ENCODE measurements around the gene LAMTOR4. TPM values are rescaled to one million over a fixed set of nuclear protein-coding genes. Genes with fewer than 3 reads are reported as not detected.
"Not testable (repeated sequence)": the region's sequence is repeated elsewhere in the genome, so short reads cannot be mapped to it uniquely, and the experiment has no call there.

LAMTOR4 gene
- total RNA-seq, 2 donors from 2014 or later: 147 to 153 TPM

GRCh38 chr7:100173806-100174495 is 25.2 kb downstream of the LAMTOR4 start:
- DNase-seq (ENCODE audit: low spot score in 2 of 2) (no peak), ATAC-seq (no peak)
- Mint-ChIP-seq H3K27ac (no peak overlapping the region), H3K9me3 (no peaks in the 10 kb centered on the region), H3K36me3 (no peaks in the 10 kb centered on the region)

DNA sequence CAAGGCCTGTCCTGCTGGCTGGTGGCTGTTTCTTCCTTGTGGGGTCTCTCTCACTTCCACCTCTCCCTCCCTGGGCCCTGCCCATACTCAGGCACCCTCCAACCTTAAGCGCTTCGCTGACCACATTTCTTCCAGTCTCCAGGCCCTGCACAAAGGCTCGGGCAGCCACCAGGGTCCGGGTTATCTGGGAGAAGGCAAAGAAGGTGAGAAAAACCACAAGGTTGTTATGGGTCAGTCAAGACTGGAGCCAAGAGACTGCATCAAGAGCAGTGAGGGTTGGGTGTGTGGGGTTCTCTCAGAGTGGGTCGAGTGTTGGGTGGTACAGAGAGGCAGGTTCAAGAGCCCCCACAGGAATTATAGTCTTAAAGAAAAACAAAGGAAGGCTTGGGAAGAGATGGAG is 25.9 kb downstream of the LAMTOR4 start:
- H3K27ac Mint-ChIP-seq: peak overlapping the region in 1 of 2 donors; percentile 20
- ATAC-seq (no peak), DNase-seq (ENCODE audit: low spot score in 2 of 2) (no peak)
- no peaks in the 10 kb centered on the region for H3K36me3 Mint-ChIP-seq
- no peaks in the 10 kb centered on the region for H3K9me3 Mint-ChIP-seq

GRCh38 chr7:100175296-100175935 is 26.7 kb downstream of the LAMTOR4 start:
- no peak for DNase-seq (ENCODE audit: low spot score in 2 of 2)
- H3K9me3 Mint-ChIP-seq: peaks cover 0 to 2% of the 10 kb centered on the region in 2 donors
- H3K36me3 Mint-ChIP-seq: peaks cover 0 to 4% of the 10 kb centered on the region in 2 donors
- ATAC-seq: no peak
- H3K27ac Mint-ChIP-seq: peak overlapping the region in 1 of 2 donors; percentile 20

DNA sequence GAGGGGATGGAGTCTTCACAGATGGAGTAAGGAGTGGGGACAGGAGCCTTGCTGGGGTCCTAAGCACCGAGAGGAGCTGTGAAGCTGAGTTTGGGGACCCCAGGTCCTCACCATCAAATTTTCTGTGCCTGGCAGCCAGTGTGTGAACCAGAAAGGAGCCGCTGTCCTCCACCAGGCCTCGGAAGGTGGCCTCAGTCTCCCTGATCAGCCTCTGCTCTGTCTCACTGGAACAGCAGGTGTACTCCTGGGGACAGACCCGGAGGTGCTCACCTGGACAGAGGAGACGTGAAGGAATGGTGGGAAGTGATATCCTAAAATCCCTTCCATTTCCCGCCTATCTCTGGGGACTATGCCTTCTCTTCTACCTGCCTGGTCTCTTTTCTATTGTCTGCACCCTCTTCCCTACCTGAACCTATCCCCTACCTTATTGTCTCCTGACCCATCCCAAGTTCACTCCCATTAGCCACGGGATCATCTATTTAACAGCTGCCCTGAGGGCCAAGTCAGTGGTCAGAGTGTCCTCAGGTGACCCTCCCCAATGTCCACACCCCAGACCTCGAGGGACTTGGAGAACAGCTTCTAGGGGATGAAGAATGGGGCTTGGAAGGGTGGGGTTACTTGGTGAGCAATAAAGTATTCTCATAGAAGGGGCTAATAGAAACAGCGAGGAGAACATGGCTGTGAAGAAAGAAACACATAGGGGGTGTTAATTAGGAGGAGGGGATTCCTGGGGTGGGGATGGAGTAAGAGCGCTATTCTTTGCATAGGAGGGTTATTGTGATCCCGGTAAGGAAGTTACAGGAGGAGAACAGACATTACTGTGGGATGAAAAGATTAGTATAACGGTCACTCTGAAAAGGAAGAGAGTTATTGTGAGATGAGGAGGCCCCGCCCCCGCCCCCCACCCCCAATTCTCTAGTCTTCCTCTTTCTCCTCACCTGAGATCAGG is 27.7 kb downstream of the LAMTOR4 start:
- Mint-ChIP-seq H3K36me3 (peaks cover 0 to 7% of the 10 kb centered on the region in 2 donors), H3K9me3 (peaks cover 0 to 4% of the 10 kb centered on the region in 2 donors), H3K27ac (peak overlapping the region in 1 of 2 donors; percentile 75)
- no peak for ATAC-seq
- no peak for DNase-seq (ENCODE audit: low spot score in 2 of 2)

DNA sequence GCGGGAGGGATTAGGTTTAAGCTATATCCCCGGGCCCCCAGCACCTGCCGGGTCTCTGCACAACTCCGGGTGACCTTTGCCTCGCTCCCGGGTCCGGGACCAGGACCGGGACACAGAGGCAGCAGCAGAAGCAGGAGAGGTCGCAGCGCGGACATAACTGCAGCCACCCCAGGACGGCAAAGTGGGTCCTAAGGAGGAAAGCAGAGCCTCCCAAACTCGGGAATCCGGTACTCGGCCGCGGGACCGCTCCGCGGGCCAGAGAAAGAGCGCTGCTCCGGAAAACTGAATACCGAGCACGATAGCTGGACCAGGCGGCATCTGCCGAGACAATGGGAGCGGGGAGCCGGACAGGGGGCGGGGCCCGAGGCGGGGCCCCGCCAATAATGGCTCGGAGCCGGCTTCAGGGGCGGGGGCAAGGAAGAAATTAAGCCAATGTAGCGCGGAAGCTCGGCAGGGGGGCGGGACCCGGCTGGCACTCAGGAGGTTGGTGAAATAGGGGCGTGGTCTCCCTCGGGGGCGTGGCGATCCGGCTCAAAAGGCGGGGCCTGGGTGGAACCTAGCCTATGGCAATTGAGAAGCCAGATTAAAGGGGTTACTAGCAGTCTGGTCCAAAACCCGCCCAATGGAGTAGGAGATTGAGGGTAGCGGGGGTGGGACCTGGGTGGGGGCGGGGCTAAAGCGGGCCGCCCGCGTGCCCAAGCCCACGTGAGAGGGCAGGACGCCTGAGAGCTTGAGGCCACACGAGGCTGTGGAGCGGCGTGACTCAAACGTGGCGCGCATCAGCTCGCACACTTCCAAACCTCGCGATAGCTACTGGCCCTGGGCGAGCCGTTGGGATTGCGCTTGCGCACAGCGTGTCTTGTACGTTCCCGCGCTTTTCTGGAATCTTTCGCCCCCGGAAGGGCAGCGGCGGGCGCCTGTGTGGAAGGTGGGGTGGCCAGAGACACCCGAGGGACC is 28.6 kb downstream of the LAMTOR4 start, which contains the start of the genes GPC2 and STAG3:
TSS of gene GPC2 (minus strand) at position 337 of the 957 bp plus-strand sequence. CDS start at position 155, 182 bp downstream.
TSS of gene STAG3 (plus strand) at position 874 of the 957 bp plus-strand sequence. CDS start 2,639 bp downstream, outside the sequence.
- H3K9me3 Mint-ChIP-seq: peaks cover 0 to 4% of the 10 kb centered on the region in 2 donors
- H3K27ac Mint-ChIP-seq: peak within 1 kb of the TSS in 1 of 2 donors; percentile 75
- peak; percentile 87 to 93 for ATAC-seq
- DNase-seq (ENCODE audit: low spot score in 2 of 2): peak; percentile 96 to 99
- H3K36me3 Mint-ChIP-seq: peaks cover 0 to 7% of the 10 kb centered on the region in 2 donors

DNA sequence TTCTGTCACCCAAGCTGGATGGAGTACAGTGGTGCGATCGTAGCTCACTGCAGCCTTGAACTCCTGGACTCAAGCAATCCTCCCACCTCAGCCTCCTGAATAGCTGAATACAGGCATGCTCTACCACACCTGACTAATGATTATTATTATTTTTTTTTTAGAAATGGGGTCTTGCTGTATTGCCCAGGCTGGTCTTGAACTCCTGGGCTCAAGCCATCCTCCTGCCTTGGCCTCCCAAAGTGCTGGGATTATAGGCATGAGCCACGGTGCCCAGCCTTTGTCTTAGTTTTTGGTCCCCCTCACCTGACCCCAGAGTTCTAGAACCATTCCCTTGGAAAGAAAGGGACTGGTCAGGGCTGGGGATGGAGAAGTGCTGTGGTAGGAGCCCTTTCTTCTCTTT is 31.4 kb downstream of the LAMTOR4 start:
- H3K27ac Mint-ChIP-seq; ATAC-seq; DNase-seq (ENCODE audit: low spot score in 2 of 2); H3K9me3 Mint-ChIP-seq: not testable (repeated sequence)
- H3K36me3 Mint-ChIP-seq: peaks cover 0 to 13% of the 10 kb centered on the region in 2 donors

- not testable (repeated sequence) for H3K9me3 Mint-ChIP-seq; DNase-seq (ENCODE audit: low spot score in 2 of 2); ATAC-seq
- Mint-ChIP-seq H3K27ac (peak overlapping the region in 1 of 2 donors; percentile 85), H3K36me3 (peaks cover 0 to 13% of the 10 kb centered on the region in 2 donors)
Observed at GRCh38 chr7:100182616-100183015, 33.9 kb downstream of the LAMTOR4 start.

DNA sequence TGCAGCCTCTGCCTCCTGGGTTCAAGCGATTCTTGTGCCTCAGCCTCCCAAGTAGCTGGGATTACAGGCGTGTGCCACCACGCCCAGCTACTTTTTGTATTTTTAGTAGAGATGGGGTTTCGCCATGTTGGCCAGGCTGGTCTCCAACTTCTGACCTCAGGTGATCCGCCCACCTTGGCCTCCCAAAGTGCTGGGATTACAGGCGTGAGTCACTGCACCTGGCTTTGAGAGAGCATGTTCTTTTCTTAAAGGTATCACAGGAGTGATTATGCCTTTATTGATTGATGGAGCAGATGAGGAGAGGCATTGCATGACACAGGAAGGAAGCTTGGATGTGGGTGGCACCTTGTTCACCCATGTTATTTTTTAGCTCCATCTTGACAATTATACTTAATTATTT is 34.4 kb downstream of the LAMTOR4 start:
- H3K9me3 Mint-ChIP-seq; ATAC-seq; DNase-seq (ENCODE audit: low spot score in 2 of 2): not testable (repeated sequence)
- H3K27ac Mint-ChIP-seq: peak overlapping the region in 1 of 2 donors; percentile 85
- H3K36me3 Mint-ChIP-seq: peaks cover 0 to 13% of the 10 kb centered on the region in 2 donors

DNA sequence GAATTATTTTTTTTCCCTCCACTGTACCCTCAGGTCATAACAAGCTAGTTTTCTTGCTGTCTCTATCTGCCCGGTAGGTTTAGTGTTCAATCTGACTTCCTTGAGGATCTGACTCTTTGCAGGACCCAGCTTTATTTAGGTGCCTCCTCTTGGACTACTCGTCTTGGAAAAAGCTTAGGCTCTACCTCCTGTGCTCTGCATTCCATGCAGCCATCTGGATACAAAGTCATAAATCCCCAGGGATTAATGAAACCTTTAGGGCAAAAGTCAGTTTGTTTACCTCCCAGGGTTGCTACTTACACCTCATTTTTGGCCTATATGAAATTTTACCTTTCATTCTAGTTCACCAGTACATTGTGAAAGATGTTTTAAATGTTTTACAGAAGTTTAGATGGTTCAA is 37.0 kb downstream of the LAMTOR4 start:
- Mint-ChIP-seq H3K36me3 (peaks cover 0 to 7% of the 10 kb centered on the region in 2 donors), H3K9me3 (no peaks in the 10 kb centered on the region), H3K27ac (no peak overlapping the region)
- no peak for ATAC-seq
- no peak for DNase-seq (ENCODE audit: low spot score in 2 of 2)

DNA sequence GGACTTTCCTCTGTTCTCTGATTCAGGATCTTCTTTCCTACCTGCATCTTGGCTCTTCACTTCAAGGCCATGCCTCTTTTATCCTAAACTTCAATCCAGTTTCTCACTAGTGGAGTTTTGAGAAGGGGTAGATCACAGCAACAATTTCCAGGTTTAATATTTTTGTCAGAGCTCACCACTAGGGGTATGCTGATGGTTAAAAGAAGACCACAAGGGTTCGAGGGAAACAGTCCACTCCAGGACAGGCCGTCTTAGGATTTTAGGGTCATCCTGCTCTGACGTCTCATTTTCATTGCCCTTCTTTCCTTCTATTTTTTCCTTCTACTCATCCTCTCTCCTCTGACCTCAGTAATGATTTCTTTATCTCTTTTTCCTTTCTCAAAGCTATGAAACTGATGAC is 40.3 kb downstream of the LAMTOR4 start:
- DNase-seq (ENCODE audit: low spot score in 2 of 2) (no peak), ATAC-seq (no peak)
- Mint-ChIP-seq H3K27ac (peak overlapping the region in 1 of 2 donors; percentile 74), H3K36me3 (peaks cover 0 to 7% of the 10 kb centered on the region in 2 donors), H3K9me3 (no peaks in the 10 kb centered on the region)

DNA sequence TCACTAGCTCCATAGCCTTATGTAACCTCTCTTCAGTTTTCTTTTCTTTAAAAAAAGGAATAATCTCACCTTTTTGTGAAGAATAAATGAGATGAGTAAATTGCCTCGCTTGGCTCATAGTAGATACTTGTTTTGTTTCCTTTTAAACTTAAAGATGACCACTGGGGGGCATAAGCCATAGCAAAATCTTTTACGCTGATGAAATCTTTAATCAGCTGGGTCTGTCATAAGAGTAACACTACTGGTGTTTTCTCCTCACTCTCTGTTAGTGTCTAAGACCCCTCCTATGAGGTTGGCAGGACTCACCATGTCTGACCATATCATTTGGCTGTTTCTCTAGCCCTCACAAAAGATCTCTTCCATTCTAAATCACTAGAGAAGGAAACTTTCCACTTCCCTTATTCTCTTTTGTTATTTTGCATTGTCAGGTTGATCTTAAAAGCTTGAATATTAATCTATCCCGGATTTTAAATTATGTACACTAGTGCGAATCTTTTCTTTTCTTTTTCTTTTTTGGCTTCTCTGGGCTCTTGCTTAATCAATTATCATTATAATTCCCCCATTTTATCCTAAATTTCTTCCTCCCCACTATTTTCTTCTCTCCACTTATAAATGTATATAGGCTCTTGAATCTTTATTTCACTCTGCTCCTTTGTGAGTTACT is 41.5 kb downstream of the LAMTOR4 start:
- peak overlapping the region in 1 of 2 donors; percentile 74 for H3K27ac Mint-ChIP-seq
- DNase-seq (ENCODE audit: low spot score in 2 of 2): no peak
- H3K36me3 Mint-ChIP-seq: peaks cover 0 to 7% of the 10 kb centered on the region in 2 donors
- peak; percentile 84 to 96 for ATAC-seq
- H3K9me3 Mint-ChIP-seq: no peaks in the 10 kb centered on the region

DNA sequence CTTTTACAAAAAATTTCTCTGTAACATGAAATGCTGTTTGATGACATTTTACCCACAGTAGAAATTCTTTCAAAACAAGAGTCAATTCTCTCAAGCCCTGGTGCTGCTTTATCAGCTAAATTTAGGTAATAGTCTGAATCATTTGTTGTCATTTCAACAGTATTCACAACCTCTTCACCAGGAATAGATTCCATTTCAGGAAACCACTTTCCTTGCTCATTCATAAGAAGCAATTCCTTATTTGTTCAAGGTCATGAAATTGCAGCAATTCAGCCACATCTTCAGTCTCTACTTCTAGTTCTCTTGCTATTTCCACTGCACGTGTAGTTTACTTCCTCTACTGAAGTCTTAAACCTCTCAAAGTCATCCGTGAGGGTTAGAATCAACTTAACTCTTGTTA is 43.1 kb downstream of the LAMTOR4 start:
- peaks cover 0 to 7% of the 10 kb centered on the region in 2 donors for H3K36me3 Mint-ChIP-seq
- H3K9me3 Mint-ChIP-seq: no peaks in the 10 kb centered on the region
- ATAC-seq (no peak), DNase-seq (ENCODE audit: low spot score in 2 of 2) (no peak)
- no peak overlapping the region for H3K27ac Mint-ChIP-seq

GRCh38 chr7:100192281-100192862 is 43.7 kb downstream of the LAMTOR4 start:
- not testable (repeated sequence) for H3K9me3 Mint-ChIP-seq; H3K36me3 Mint-ChIP-seq; DNase-seq (ENCODE audit: low spot score in 2 of 2); ATAC-seq; H3K27ac Mint-ChIP-seq

- Mint-ChIP-seq H3K36me3 (peaks cover 0 to 7% of the 10 kb centered on the region in 2 donors), H3K27ac (no peak overlapping the region), H3K9me3 (no peaks in the 10 kb centered on the region)
- ATAC-seq: no peak
- DNase-seq (ENCODE audit: low spot score in 2 of 2): no peak
Observed at GRCh38 chr7:100192969-100193368, 44.3 kb downstream of the LAMTOR4 start.

- H3K27ac Mint-ChIP-seq: no peak overlapping the region
- ATAC-seq (no peak), DNase-seq (ENCODE audit: low spot score in 2 of 2) (no peak)
- peaks cover 0 to 7% of the 10 kb centered on the region in 2 donors for H3K36me3 Mint-ChIP-seq
- H3K9me3 Mint-ChIP-seq: no peaks in the 10 kb centered on the region
Observed at GRCh38 chr7:100195222-100195621, 46.5 kb downstream of the LAMTOR4 start.
